SK-N-SH (cell line): Measurements from ENCODE around the gene PRRT1B. TPM values are rescaled to one million over a fixed set of nuclear protein-coding genes. Genes with fewer than 3 reads are reported as not detected.

ENCODE experiments used
- CTCF ChIA-PET: fragments of 300-600, 350-600 bp; formaldehyde crosslinking; extraction: SDS; loops from one replicate; lab custom pipeline; 2021; lab: Yijun Ruan, JAX
- POLR2A ChIA-PET: fragments of 350-600 bp; sonication (Branson Sonifier 250); formaldehyde crosslinking; extraction: SDS; loops from one replicate; lab custom pipeline; 2020; ENCODE audit warnings: antibody characterized with exemption, inconsistent platforms; lab: Yijun Ruan, JAX
- DNase-seq: peaks from one replicate; pipeline ENCODE4 v3.0.0; 2012
- H2AFZ ChIP-seq: fragments of 200-600 bp; sonication (generic); 2 replicates; pipeline ENCODE4 v1.8.1; 2016; ENCODE audit warnings: antibody characterized with exemption, mild to moderate bottlenecking, low read depth
- H3F3A ChIP-seq: fragments of 200-600 bp; sonication (generic); replicated peaks from 2 replicates; pipeline ENCODE3; 2016; ENCODE audit warnings: antibody characterized with exemption, mild to moderate bottlenecking; ENCODE audit not compliant: insufficient read depth
- H3K27ac ChIP-seq, 2 experiments: fragments of 200-500 bp in 1 of 2; fragments of 200-600 bp in 1 of 2; sonication (Bioruptor generic) in 1 of 2; sonication (generic), shearing (Covaris generic) in 1 of 2; 2 replicates each; pipeline versions ENCODE4 v1.5.1 to v1.6.1; 2014 to 2016; ENCODE audit warnings: low read depth in 2 of 2, inconsistent platforms in 1 of 2, low read length in 1 of 2, mild to moderate bottlenecking in 1 of 2, mixed read lengths in 1 of 2
- H3K27me3 ChIP-seq: fragments of 200-600 bp; sonication (generic), shearing (Covaris generic); 2 replicates; pipeline ENCODE4 v1.6.1; 2016; ENCODE audit warnings: mixed run types; ENCODE audit not compliant: insufficient read depth
- H3K36me3 ChIP-seq, 2 experiments: fragments of 200-500 bp in 1 of 2; fragments of 200-600 bp in 1 of 2; sonication (Bioruptor generic) in 1 of 2; sonication (generic) in 1 of 2; replicated peaks in 1 of 2; 2 replicates each; pipeline versions ENCODE3 to v1.5.1; 2014 to 2016; ENCODE audit warnings: low read length in 1 of 2, mild to moderate bottlenecking in 1 of 2; ENCODE audit not compliant: insufficient read depth in 2 of 2, control insufficient read depth in 1 of 2
- H3K4me1 ChIP-seq, 2 experiments: fragments of 200-500 bp in 1 of 2; fragments of 200-600 bp in 1 of 2; sonication (Bioruptor generic) in 1 of 2; sonication (generic), shearing (Covaris generic) in 1 of 2; 2 replicates each; pipeline versions ENCODE4 v1.5.1 to v1.6.1; 2014 to 2016; ENCODE audit warnings: low read depth in 1 of 2, low read length in 1 of 2, mixed run types in 1 of 2; ENCODE audit not compliant: insufficient read depth in 2 of 2, control insufficient read depth in 1 of 2
- H3K4me2 ChIP-seq: fragments of 200-600 bp; sonication (generic), shearing (Covaris generic); 2 replicates; pipeline ENCODE4 v1.6.1; 2017; ENCODE audit warnings: mixed run types
- H3K4me3 ChIP-seq, 2 experiments: fragments of 200-500 bp in 1 of 2; fragments of 200-600 bp in 1 of 2; sonication (Bioruptor generic) in 1 of 2; sonication (generic), shearing (Covaris generic) in 1 of 2; 2 replicates each; pipeline versions ENCODE4 v1.5.1 to v1.8.1; 2014 to 2016; ENCODE audit warnings: low read depth in 2 of 2, inconsistent platforms in 1 of 2, low read length in 1 of 2, mild to moderate bottlenecking in 1 of 2, mixed read lengths in 1 of 2, moderate library complexity in 1 of 2
- H3K79me2 ChIP-seq: fragments of 200-600 bp; sonication (generic); 2 replicates; pipeline ENCODE4 v1.8.1; 2017; ENCODE audit warnings: mild to moderate bottlenecking; ENCODE audit not compliant: insufficient read depth
- H3K9ac ChIP-seq: fragments of 200-600 bp; sonication (generic); 2 replicates; pipeline ENCODE4 v1.6.1; 2017; ENCODE audit warnings: mixed run types
- H3K9me2 ChIP-seq: fragments of 200-600 bp; sonication (generic); 2 replicates; pipeline ENCODE4 v1.6.1; 2017; ENCODE audit warnings: mixed run types
- H3K9me3 ChIP-seq: fragments of 200-600 bp; sonication (generic); 2 replicates; pipeline ENCODE4 v1.6.1; 2017; ENCODE audit warnings: mixed run types, mild to moderate bottlenecking, moderate library complexity
- H4K20me1 ChIP-seq: fragments of 200-600 bp; sonication (generic); 2 replicates; pipeline ENCODE4 v1.6.1; 2017; ENCODE audit warnings: mild to moderate bottlenecking, mixed run types; ENCODE audit not compliant: insufficient read depth
- CHD2 ChIP-seq: fragments of 150-350 bp; IDR thresholded peaks from 2 replicates; pipeline ENCODE4 v1.6.1; 2018; ENCODE audit warnings: low read length; ENCODE audit not compliant: partially characterized antibody
- ELF1 ChIP-seq: IDR thresholded peaks from 2 replicates; pipeline ENCODE4 v1.4.0; 2012
- EZH2phosphoT487 ChIP-seq: fragments of 200-600 bp; sonication (generic); IDR thresholded peaks from 2 replicates; pipeline ENCODE4 v1.6.1; 2017; ENCODE audit warnings: low read depth, mixed run types, mild to moderate bottlenecking, antibody characterized with exemption, moderate library complexity, borderline replicate concordance
- FOXJ3 ChIP-seq: sonication (generic); formaldehyde crosslinking; IDR thresholded peaks from 2 replicates; pipeline ENCODE4 v1.5.1; 2020; ENCODE audit warnings: mild to moderate bottlenecking, missing genetic modification reagents
- FOXM1 ChIP-seq: IDR thresholded peaks from 2 replicates; pipeline ENCODE4 v1.4.0; 2012; ENCODE audit warnings: low read depth, mild to moderate bottlenecking
- GATA2 ChIP-seq: sonication (generic); formaldehyde crosslinking; IDR thresholded peaks from 2 replicates; pipeline ENCODE4 v1.5.0; 2020; ENCODE audit warnings: mild to moderate bottlenecking, missing genetic modification reagents
- MEF2A ChIP-seq: IDR thresholded peaks from 2 replicates; pipeline ENCODE4 v1.4.0; 2012; ENCODE audit warnings: low read depth, borderline replicate concordance
- MXI1 ChIP-seq: IDR thresholded peaks from 2 replicates; pipeline ENCODE4 v1.6.1; 2012; ENCODE audit warnings: mild to moderate bottlenecking, low read depth, low read length, improper control_type of control experiment
- NFIC ChIP-seq: IDR thresholded peaks from 2 replicates; pipeline ENCODE4 v1.4.0; 2012; ENCODE audit warnings: borderline replicate concordance
- NRF1 ChIP-seq: IDR thresholded peaks from 2 replicates; pipeline ENCODE4 v1.6.1; 2012; ENCODE audit warnings: low read depth, mild to moderate bottlenecking, low read length
- POLR2AphosphoS5 ChIP-seq: IDR thresholded peaks from 2 replicates; pipeline ENCODE4 v1.6.1; 2012; ENCODE audit warnings: low read depth, low read length
- RAD21 ChIP-seq: IDR thresholded peaks from 2 replicates; pipeline ENCODE4 v1.6.1; 2012; ENCODE audit warnings: mild to moderate bottlenecking, low read length
- RCOR1 ChIP-seq: fragments of 150-350 bp; IDR thresholded peaks from 2 replicates; pipeline ENCODE4 v1.6.1; 2017; ENCODE audit warnings: antibody characterized with exemption, low read length
- SIN3A ChIP-seq: IDR thresholded peaks from 2 replicates; pipeline ENCODE4 v1.6.1; 2012; ENCODE audit warnings: low read depth, mild to moderate bottlenecking, low read length, moderate library complexity, borderline replicate concordance
- TEAD4 ChIP-seq: IDR thresholded peaks from 2 replicates; pipeline ENCODE4 v1.4.0; 2012; ENCODE audit warnings: mild to moderate bottlenecking, borderline replicate concordance; ENCODE audit not compliant: insufficient read depth
- YY1 ChIP-seq: IDR thresholded peaks from 2 replicates; pipeline ENCODE4 v1.4.0; 2012; ENCODE audit warnings: low read depth, mild to moderate bottlenecking
- WGBS: methylation state at CpG from one replicate; pipeline ENCODE4 v1.1.6; 2017; ENCODE audit warnings: low lambda C conversion rate; 5-methylcytosine and 5-hydroxymethylcytosine counted together
- polyA plus RNA-seq, 3 experiments: library from polyadenylated mRNA; depleted of rRNA; stranded (reverse); fragments of >200 nt; gene quantifications; 2 replicates each; pipeline ENCODE4 v1.2.3, GENCODE V29; 2012
- TF ChIP-seq, protein P1 (sequence below): IDR thresholded peaks from 2 replicates; pipeline ENCODE4 v1.6.1; 2012; ENCODE audit warnings: mild to moderate bottlenecking, low read depth, low read length, moderate library complexity
- TF ChIP-seq, protein P2 (sequence below): IDR thresholded peaks from 2 replicates; pipeline ENCODE4; 2012
- TF ChIP-seq, protein P3 (sequence below): IDR thresholded peaks from 2 replicates; pipeline ENCODE4 v1.4.0; 2012; ENCODE audit warnings: low read depth

PRRT1B gene
- polyA plus RNA-seq, 1 of the 3 experiments (the other 2 are of a cell fraction): not detected

DNA sequence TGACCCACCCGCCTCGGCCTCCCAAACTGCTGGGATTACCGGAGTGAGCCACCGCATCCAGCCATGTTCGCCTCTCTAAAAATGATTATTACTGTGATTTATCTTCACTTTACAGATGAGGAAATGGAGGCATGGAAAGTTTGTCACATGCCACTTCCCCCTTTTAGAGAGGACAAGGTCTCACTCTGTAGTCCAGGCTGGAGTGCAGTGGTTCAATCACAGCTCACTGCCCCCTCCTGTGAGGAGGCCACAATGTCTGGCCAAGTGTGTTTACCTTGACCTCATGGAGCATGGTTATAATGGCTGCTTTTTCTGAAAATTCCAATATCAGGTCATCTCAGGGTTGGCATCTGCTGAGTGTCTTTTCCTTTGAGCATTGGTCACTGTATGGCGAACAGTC is 6.7 kb downstream of the PRRT1B start:
- Histone ChIP-seq H3K9ac (no peak overlapping the region), H3K4me2 (no peak overlapping the region), H3K4me3 (no peak overlapping the region), H3K27me3 (peaks cover 20% of the 10 kb centered on the region; the same call in 1 of the 2 replicates), H3K79me2 (no peaks in the 10 kb centered on the region), H3F3A (no peaks in the 10 kb centered on the region), H3K4me1 (no peaks in the 10 kb centered on the region), H3K9me2 (no peaks in the 10 kb centered on the region), H3K27ac (no peak overlapping the region), H3K9me3 (no peaks in the 10 kb centered on the region), H3K36me3 (no peaks in the 10 kb centered on the region), H2AFZ (no peak overlapping the region), H4K20me1 (no peaks in the 10 kb centered on the region)
- WGBS: 88% methylated on average over 6 of the region's 6 CpGs
- CTCF ChIA-PET: interaction anchor here (1.0 kb wide), 1 partner anchor 168 kb away, joined by 3 read pairs; no protein-coding TSS in a partner anchor
- TF ChIP-seq RCOR1 (no peak), GATA2 (CRISPR knock-in tag) (no peak), FOXJ3 (CRISPR knock-in tag) (no peak), CHD2 (no peak), POLR2AphosphoS5 (no peak), NFIC (no peak), MEF2A (no peak), FOXM1 (no peak)
- TF ChIP-seq, protein P1, sequence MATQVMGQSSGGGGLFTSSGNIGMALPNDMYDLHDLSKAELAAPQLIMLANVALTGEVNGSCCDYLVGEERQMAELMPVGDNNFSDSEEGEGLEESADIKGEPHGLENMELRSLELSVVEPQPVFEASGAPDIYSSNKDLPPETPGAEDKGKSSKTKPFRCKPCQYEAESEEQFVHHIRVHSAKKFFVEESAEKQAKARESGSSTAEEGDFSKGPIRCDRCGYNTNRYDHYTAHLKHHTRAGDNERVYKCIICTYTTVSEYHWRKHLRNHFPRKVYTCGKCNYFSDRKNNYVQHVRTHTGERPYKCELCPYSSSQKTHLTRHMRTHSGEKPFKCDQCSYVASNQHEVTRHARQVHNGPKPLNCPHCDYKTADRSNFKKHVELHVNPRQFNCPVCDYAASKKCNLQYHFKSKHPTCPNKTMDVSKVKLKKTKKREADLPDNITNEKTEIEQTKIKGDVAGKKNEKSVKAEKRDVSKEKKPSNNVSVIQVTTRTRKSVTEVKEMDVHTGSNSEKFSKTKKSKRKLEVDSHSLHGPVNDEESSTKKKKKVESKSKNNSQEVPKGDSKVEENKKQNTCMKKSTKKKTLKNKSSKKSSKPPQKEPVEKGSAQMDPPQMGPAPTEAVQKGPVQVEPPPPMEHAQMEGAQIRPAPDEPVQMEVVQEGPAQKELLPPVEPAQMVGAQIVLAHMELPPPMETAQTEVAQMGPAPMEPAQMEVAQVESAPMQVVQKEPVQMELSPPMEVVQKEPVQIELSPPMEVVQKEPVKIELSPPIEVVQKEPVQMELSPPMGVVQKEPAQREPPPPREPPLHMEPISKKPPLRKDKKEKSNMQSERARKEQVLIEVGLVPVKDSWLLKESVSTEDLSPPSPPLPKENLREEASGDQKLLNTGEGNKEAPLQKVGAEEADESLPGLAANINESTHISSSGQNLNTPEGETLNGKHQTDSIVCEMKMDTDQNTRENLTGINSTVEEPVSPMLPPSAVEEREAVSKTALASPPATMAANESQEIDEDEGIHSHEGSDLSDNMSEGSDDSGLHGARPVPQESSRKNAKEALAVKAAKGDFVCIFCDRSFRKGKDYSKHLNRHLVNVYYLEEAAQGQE: no peak
- TF ChIP-seq, protein P2, sequence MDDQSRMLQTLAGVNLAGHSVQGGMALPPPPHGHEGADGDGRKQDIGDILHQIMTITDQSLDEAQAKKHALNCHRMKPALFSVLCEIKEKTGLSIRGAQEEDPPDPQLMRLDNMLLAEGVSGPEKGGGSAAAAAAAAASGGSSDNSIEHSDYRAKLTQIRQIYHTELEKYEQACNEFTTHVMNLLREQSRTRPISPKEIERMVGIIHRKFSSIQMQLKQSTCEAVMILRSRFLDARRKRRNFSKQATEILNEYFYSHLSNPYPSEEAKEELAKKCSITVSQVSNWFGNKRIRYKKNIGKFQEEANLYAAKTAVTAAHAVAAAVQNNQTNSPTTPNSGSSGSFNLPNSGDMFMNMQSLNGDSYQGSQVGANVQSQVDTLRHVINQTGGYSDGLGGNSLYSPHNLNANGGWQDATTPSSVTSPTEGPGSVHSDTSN: no peak
- POLR2A ChIA-PET: no interaction called here
- no peak for DNase-seq

DNA sequence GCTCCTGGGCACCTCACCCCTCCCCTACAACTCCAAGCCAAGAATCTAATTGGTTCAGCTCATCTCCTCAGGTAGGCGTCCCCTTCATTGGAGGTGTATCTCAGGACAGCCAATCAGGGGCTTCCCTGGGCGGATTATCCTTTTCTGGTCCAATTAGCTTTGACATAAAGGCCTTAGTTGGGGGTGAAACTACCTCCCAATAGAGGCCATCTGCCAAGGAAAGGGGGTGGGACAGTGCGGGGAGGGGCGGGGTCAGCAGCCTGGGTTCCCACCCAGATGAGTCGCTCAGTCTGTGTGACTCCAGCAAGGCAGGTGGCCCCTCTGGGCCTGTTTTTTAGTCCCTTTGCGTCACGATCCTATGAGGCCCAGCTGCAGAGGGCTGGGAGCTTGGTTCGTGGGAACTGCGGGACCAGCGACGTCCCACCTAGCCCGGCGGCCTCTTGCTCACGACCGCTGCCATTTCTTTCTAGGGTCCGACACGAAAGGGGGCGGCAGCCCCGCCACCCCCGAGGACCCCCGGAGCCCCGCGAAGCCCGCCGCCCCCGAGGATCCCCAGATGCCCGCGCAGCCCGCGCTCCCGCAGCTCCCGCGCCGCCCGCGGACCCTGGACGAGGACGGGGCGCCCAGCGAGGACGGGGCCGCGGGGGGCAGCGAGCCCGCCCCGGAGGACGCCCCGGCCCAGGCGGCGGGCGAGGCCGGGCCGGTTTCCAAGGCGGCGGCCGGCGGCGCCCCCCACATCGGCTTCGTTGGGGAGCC is 8.9 kb downstream of the PRRT1B start:
- no peak overlapping the region for H3K4me2 ChIP-seq
- TF ChIP-seq, protein P2: no peak
- no peak for TF ChIP-seq RAD21
- no peak for TF ChIP-seq MXI1
- no peak for TF ChIP-seq EZH2phosphoT487
- no peak for TF ChIP-seq SIN3A
- no peak for TF ChIP-seq NFIC
- TF ChIP-seq ELF1: no peak
- TF ChIP-seq YY1: no peak
- TF ChIP-seq NRF1: no peak
- no peak for TF ChIP-seq MEF2A
- TF ChIP-seq, protein P3, sequence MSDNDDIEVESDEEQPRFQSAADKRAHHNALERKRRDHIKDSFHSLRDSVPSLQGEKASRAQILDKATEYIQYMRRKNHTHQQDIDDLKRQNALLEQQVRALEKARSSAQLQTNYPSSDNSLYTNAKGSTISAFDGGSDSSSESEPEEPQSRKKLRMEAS: no peak
- no peak for TF ChIP-seq RCOR1
- no peak for TF ChIP-seq TEAD4
- TF ChIP-seq, all 33 proteins: peak for 0
- 64% methylated on average over 23 of the region's 60 CpGs for WGBS
- no peak overlapping the region for H2AFZ ChIP-seq
- H3K4me1 ChIP-seq: no peaks in the 10 kb centered on the region
- no peaks in the 10 kb centered on the region for H4K20me1 ChIP-seq
- no peaks in the 10 kb centered on the region for H3K9me2 ChIP-seq
- H3K27ac ChIP-seq: no peak overlapping the region
- no peak overlapping the region for H3K9ac ChIP-seq
- no peaks in the 10 kb centered on the region for H3K36me3 ChIP-seq
- POLR2A ChIA-PET: no interaction called here
- H3F3A ChIP-seq: no peaks in the 10 kb centered on the region
- DNase-seq: no peak
- H3K27me3 ChIP-seq: peaks cover 4% of the 10 kb centered on the region; the same call in 1 of the 2 replicates
- no peak overlapping the region for H3K4me3 ChIP-seq
- no peaks in the 10 kb centered on the region for H3K79me2 ChIP-seq
- no peaks in the 10 kb centered on the region for H3K9me3 ChIP-seq
- CTCF ChIA-PET: interaction anchor here (1.8 kb wide), 1 partner anchor 186 kb away, joined by 4 read pairs; no protein-coding TSS in a partner anchor
